NOMO-1 (cell line): ENCODE data around the gene LOXL4.
"Not testable (repeated sequence)": the region's sequence is repeated elsewhere in the genome, so short reads cannot be mapped to it uniquely, and the experiment has no call there.

Source experiments
- DNase-seq, 2 experiments: peaks; one replicate each; lab custom pipeline; 2025; ENCODE audit not compliant: unreplicated experiment in 2 of 2; lab: John Stamatoyannopoulos, UW

The LOXL4 gene

GRCh38 chr10:98248018-98248417 lies 20.0 kb downstream of the LOXL4 start:
- no peak for DNase-seq

GRCh38 chr10:98246911-98247805 lies 20.8 kb downstream of the LOXL4 start:
- no peak for DNase-seq

DNA sequence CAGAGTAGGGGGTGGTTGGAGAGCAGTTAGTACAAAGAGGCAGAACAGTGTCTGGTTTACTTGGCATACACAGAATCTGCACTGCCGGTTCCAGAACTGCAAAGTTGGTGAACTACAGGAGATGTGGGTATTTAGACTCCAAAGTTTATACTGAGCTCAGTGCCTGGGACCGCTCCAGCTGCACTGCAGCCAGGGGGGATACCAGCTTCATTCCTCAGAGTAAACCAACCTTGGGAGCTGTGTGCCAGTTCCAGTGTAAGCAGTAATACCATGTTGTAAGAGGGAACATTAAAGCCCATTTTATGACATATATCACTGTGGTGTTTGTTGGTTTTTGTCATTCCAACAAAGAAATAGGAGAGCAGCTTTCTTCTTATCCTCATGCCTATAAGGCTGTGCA lies 23.4 kb downstream of the LOXL4 start:
- DNase-seq = no peak

DNA sequence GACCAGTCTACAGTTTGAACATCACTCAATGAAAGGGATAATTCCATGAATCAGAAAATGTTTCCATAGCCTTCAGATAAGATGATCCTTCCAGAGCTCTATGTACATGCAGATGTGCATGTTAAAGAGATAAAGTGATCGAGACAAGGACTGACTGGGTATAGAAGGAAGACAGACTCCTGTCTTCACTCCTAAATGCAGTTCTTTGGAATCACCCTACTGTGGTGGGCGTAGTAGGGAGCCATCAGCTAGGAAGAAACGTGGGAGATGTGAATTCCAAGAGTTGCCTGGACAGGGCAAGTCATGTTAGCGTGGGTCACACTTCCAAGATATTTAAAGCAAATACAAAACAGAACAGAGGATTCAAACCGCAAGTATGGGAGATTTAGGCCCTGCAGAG lies 23.9 kb downstream of the LOXL4 start:
- DNase-seq = no peak

DNA sequence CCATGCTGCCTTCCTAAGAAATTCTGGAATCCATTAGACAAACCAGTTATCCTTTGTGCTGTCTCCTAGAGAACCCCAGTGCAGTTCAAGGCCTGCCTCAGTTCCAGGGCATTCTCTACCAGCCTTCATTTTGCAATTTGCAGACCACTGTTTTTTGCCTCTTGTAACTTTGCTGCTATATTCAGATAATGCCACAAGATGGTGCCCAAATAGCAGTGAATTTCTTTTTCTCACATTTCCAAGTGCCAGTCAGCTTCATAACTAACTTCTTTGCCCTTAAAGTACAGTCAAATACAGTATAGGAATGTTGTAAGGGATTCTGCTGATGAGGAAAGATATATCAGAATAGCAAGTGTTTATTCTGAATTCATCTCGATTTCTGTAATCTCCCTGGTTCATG lies 25.2 kb downstream of the LOXL4 start:
- DNase-seq = peak in 1 of 2 experiments; percentile 9

- DNase-seq = no peak
Measured at GRCh38 chr10:98240524-98240923, 27.5 kb downstream of the LOXL4 start.

GRCh38 chr10:98238391-98238790 lies 29.6 kb downstream of the LOXL4 start:
- DNase-seq = no peak

GRCh38 chr10:98236862-98237261 lies 31.1 kb downstream of the LOXL4 start:
- DNase-seq = no peak

- DNase-seq = no peak
Measured at GRCh38 chr10:98235846-98236245, 32.1 kb downstream of the LOXL4 start.

DNA sequence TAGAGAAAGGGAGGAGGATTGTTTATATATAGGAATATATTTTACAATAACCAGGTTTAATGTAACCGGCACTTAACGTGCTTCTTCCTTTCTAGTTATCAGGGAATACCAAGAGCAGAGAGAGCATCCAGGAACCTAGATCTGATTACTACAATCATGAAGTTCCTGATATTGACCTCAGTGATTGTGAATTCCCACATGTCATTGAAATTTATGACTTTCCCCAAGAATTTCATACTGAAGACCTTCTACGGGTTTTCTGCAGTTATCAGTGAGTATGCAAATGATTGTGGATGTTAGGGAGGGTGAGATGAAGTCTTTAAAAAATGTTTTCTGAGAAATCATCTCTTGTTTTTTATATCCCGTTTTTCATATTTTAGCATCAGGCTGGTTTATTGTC lies 36.6 kb downstream of the LOXL4 start:
- no peak for DNase-seq

DNA sequence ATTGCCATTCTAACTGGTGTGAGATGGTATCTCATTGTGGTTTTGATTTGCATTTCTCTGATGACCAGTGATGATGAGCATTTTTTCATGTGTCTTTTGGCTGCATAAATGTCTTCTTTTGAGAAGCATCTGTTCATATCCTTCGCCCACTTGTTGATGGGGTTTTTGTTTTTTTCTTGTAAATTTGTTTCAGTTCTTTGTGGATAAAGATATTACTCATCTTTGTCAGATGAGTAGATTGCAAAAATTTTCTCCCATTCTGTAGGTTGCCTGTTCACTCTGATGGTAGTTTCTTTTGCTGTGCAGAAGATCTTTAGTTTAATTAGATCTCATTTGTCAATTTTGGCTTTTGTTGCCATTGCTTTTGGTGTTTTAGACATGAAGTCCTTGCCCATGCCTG lies 39.7 kb downstream of the LOXL4 start:
- not testable (repeated sequence) for DNase-seq

DNA sequence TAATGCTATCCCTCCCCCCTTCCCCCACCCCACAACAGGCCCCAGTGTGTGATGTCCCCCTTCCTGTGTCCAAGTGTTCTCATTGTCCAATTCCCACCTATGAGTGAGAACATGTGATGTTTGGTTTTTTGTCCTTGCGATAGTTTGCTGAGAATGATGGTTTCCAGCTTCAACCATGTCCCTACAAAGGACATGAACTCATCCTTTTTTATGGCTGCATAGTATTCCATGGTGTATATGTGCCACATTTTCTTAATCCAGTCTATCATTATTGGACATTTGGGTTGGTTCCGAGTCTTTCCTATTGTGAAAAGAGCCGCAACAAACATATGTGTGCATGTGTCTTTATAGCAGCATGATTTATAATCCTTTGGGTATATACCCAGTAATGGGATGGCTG lies 40.3 kb downstream of the LOXL4 start:
- DNase-seq = not testable (repeated sequence)

DNA sequence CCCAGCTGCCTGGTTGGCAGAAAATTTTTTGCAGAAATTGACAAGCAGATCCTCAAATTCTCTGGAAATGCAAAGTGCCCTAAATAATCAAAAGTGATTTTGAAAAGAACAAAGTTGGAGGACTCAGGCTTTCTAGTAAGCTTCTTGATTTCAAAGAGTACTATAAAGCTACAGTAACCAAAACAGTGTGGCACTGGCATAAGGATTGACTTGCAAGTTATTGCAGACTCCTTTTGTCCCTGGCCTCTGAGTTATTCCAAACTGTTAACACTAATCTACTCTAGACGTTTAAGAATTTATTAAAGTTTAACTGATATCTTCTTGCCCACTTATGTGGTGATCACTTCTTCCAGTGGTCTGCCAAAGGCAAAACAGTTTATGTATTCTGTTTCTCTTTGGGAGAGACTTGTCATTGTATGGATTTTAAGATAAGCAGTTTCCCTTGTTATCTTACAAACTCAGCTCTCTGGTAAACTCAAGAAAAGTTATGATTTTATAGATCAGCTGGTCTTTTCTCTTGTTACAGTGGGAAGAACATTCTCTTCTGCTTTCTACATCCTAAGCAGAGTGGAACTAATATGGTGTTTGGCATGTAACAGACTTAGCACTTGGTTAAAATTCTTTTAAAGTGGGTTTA lies 41.4 kb downstream of the LOXL4 start:
- DNase-seq = no peak

DNA sequence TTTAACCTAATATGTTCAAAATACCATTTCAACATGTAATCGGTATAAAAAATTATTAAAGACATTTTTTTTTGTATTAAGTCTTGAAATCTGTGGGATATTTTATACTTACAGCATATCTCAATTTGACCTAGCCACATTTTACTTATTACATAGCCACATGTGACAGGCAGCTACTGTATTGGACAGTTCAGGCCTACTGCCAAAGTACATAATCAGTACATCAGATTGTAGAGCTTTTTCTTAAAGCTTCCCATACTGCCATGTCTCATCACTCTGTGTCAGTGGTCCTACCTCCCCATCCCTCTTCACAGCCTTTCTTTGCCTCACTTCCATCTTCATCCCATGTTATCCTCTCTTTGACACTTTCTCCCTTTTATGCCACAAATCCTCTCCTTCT lies 43.0 kb downstream of the LOXL4 start:
- no peak for DNase-seq

DNA sequence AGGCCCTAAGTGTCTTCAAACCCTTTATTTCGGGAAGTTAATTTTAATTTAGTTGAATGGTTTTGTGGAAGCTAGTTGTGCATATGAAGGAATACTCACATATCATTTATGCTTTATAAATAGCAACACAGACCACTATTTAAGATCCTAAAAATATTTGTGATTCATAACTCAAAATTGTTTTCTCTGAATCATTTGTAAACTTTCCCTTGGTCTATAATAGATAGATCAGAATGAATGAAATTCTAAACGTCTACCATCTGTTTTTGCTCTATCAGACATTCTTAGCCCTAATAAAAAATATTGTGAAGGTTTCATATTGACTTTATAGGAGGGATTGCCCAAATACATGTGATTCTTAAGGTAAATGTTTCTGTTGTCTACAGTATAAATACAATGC lies 43.5 kb downstream of the LOXL4 start:
- no peak for DNase-seq

DNA sequence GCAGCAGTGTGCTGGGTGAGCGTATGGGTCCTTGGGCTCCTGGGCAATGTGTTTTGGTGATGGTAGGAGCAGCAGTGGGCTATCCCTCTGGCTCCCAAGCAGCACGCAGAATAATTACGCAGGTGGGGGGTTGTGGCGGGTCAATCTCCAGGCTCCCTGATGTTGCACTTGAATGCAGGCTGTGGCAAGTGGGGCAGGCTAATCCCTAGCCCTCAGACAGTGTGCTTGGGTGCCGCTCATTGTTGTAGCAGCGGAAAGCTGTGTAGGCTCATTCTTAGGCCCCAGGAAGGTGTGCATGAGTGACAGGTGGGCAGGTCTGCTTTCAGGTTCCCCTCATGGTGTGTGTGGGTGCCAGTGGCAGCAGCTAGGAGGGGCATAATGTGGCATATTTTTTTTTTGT lies 44.1 kb downstream of the LOXL4 start:
- DNase-seq = no peak

GRCh38 chr10:98217801-98218200 lies 50.2 kb downstream of the LOXL4 start:
- DNase-seq = peak in 1 of 2 experiments; percentile 51

DNA sequence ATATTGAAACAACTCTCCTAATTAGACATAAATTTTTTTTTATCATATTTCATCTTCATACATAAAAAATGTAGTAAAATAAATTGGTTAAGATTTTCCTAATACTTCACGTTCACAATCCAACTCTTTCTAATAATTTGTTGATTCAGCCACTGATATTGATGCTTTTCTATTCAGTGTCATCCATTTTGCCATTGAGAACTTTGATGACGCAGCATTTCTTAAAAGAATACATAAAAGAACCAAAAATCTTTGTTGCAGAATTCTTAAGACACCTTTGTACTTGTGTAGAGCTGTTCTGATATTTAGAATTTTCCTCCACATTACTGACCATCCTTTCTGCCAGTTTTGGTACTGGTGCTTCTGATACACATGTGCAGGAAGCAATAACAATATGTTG lies 52.6 kb downstream of the LOXL4 start:
- no peak for DNase-seq

DNA sequence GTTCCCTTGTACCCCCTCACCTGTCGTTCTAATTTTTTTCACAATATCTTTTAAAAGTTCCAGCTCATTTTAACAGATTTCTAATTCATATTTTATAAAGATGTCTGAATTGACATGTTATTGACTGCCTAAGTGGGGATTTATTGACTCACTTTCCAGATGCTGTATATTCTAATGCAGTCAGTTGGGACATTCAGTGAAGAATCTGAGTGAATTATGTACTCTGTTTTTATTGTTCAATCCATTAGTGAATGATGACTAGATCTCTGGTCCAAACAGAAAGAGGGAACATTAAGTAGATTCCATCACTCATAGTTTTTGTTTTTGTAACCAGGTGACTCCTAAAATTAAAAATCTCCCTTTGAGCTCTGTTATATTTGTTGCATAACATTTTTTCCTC lies 54.3 kb downstream of the LOXL4 start:
- no peak for DNase-seq

- DNase-seq = no peak
Measured at GRCh38 chr10:98212196-98212595, 55.8 kb downstream of the LOXL4 start.

DNA sequence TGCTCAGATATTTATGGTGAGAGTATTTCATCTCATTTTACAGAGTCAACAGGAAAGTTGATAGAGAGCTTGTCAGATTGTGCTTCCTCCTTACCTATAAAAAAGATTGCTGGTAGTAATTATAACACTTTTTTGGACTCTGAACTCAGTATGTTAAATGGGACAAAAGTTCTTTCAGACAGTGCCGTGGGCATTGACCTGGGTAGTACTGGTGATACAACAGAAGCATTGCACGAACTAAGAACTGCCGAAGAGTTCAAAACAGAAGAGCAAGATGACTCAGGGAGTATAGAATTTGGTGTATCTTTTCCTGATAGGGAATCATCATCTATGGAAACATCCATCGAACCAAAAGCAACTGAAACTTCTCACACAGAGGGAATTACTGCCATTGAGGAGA lies 58.6 kb downstream of the LOXL4 start:
- DNase-seq = no peak

DNA sequence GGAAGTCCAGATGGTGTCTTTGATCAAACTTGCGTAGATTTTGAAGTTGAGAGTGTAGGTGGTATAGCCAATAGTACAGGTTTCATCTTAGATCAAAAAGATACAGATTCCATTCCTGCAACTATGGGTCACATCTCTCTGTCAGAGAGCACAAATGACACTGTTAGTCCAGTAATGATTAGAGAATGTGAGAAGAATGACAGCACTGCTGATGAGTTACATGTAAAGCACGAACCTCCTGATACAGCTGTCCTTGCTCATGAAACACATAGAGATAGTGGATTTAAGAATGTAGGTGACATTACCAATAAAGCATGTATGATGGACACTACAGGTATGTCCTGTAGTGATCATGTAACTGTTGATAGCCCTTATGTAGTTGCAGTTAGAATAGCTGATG lies 59.1 kb downstream of the LOXL4 start:
- DNase-seq = no peak
